MCF 10A (cell line): ENCODE measurements around the gene FPR3. TPM values are rescaled to one million over a fixed set of nuclear protein-coding genes. Genes with fewer than 3 reads are reported as not detected.

Experiments
- BruUV-seq: library from RNA; stranded (reverse); fragments of 400-500 nt; replicated peaks from 2 replicates; lab custom pipeline; 2021; lab: Mats Ljungman, UMichigan
- CTCF ChIA-PET: fragments of 300-600 bp; sonication (Branson Sonifier 250); formaldehyde crosslinking; extraction: SDS; loops from one replicate; lab custom pipeline; 2021; ENCODE audit warnings: antibody characterized with exemption, inconsistent platforms; lab: Yijun Ruan, JAX
- POLR2A ChIA-PET: fragments of 300-600, 350-650 bp; sonication (Branson Sonifier 250); formaldehyde crosslinking; extraction: SDS; loops from one replicate; lab custom pipeline; 2020; ENCODE audit warnings: antibody characterized with exemption, inconsistent platforms; lab: Yijun Ruan, JAX
- DNase-seq: peaks from one replicate; pipeline ENCODE4 v3.0.0-alpha.2; 2018; ENCODE audit not compliant: unreplicated experiment
- H3K27ac Mint-ChIP-seq: one replicate; pipeline ENCODE4 v1.8.0; 2022; ENCODE audit warnings: mild to moderate bottlenecking, low read depth, mixed read lengths; ENCODE audit not compliant: unreplicated experiment
- H3K27me3 Mint-ChIP-seq: one replicate; pipeline ENCODE4 v1.8.0; 2022; ENCODE audit warnings: mixed read lengths; ENCODE audit not compliant: insufficient read depth, unreplicated experiment
- H3K36me3 Mint-ChIP-seq: one replicate; pipeline ENCODE4 v1.8.0; 2022; ENCODE audit warnings: mild to moderate bottlenecking, moderate library complexity, mixed read lengths; ENCODE audit not compliant: insufficient read depth, unreplicated experiment
- H3K4me1 Mint-ChIP-seq: one replicate; pipeline ENCODE4 v1.8.0; 2022; ENCODE audit warnings: mixed read lengths; ENCODE audit not compliant: insufficient read depth, unreplicated experiment
- H3K4me3 Mint-ChIP-seq: one replicate; pipeline ENCODE4 v1.8.0; 2022; ENCODE audit warnings: mild to moderate bottlenecking, moderate library complexity, mixed read lengths; ENCODE audit not compliant: unreplicated experiment
- H3K9me3 Mint-ChIP-seq: one replicate; pipeline ENCODE4 v1.8.0; 2022; ENCODE audit warnings: mixed read lengths; ENCODE audit not compliant: unreplicated experiment
- intact Hi-C: fragments of 100-400 bp; cut with micrococcal nuclease; formaldehyde crosslinking; loops from 2 replicates; pipeline ENCODE4 v1.14.1; 2022
- total RNA-seq: library from RNA; stranded (reverse); gene quantifications from 2 replicates; pipeline ENCODE4 v1.2.3, GENCODE V29; 2022
- TF ChIP-seq, protein P1 (sequence below): fragments of 200-600 bp; IDR thresholded peaks from one replicate; pipeline ENCODE4 v1.8.0; 2022; ENCODE audit warnings: antibody characterized with exemption, mild to moderate bottlenecking; ENCODE audit not compliant: unreplicated experiment

Gene FPR3
- total RNA-seq, 1 experiment from 2014 or later = not detected

DNA sequence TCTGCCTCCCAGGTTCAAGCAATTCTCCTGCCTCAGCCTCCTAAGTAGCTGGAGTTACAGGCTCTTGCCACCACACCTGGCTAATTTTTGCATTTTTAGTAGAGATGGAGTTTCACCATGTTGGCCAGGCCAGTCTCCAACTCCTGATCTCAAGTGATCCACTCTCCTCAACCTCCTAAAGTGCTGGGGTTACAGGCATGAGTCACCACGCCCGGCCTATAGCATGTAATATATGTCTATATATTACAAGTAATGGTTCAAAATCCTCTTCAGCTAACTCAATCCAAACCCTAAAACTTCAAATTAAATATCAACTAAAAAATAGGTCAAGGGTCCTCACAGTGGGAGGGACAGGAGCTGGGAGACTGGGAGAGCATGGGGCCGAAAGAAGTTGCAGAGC lies 28.0 kb downstream of the FPR3 start:
- Mint-ChIP-seq H3K4me1 (no peaks in the 10 kb centered on the region), H3K9me3 (peaks cover 39% of the 10 kb centered on the region), H3K36me3 (no peaks in the 10 kb centered on the region), H3K4me3 (no peak overlapping the region), H3K27ac (no peak overlapping the region), H3K27me3 (no peaks in the 10 kb centered on the region)
- TF ChIP-seq, protein P1, sequence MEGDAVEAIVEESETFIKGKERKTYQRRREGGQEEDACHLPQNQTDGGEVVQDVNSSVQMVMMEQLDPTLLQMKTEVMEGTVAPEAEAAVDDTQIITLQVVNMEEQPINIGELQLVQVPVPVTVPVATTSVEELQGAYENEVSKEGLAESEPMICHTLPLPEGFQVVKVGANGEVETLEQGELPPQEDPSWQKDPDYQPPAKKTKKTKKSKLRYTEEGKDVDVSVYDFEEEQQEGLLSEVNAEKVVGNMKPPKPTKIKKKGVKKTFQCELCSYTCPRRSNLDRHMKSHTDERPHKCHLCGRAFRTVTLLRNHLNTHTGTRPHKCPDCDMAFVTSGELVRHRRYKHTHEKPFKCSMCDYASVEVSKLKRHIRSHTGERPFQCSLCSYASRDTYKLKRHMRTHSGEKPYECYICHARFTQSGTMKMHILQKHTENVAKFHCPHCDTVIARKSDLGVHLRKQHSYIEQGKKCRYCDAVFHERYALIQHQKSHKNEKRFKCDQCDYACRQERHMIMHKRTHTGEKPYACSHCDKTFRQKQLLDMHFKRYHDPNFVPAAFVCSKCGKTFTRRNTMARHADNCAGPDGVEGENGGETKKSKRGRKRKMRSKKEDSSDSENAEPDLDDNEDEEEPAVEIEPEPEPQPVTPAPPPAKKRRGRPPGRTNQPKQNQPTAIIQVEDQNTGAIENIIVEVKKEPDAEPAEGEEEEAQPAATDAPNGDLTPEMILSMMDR = no peak
- DNase-seq = no peak
- ChIA-PET POLR2A (interaction anchor here (0.5 to 1.1 kb wide), 2 partner anchors 24 to 252 kb away, joined by 4 read pairs; partner anchors contain the start of gene ZNF175), CTCF (interaction anchor here (0.6 to 1.3 kb wide), 4 partner anchors 16 to 298 kb away, joined by 3 to 5 read pairs (median 4); no protein-coding TSS in a partner anchor)
- BruUV-seq = no TSS peak
- intact Hi-C loops = no loop called here

- intact Hi-C loops = no loop called here
- Mint-ChIP-seq H3K27ac (no peak overlapping the region), H3K27me3 (no peaks in the 10 kb centered on the region), H3K9me3 (peaks cover 26% of the 10 kb centered on the region), H3K4me3 (no peak overlapping the region), H3K4me1 (no peaks in the 10 kb centered on the region), H3K36me3 (no peaks in the 10 kb centered on the region)
- no peak for DNase-seq
- TF ChIP-seq, protein P1 = no peak
- POLR2A ChIA-PET = interaction anchor here (1.1 kb wide), 1 partner anchor 60 kb away, joined by 3 read pairs; no protein-coding TSS in a partner anchor
- CTCF ChIA-PET = no interaction called here
- no TSS peak for BruUV-seq
Observed at GRCh38 chr19:51824281-51825005, 29.5 kb downstream of the FPR3 start.

- DNase-seq = no peak
- Mint-ChIP-seq H3K27ac (no peak overlapping the region), H3K4me1 (no peaks in the 10 kb centered on the region), H3K9me3 (peaks cover 26% of the 10 kb centered on the region), H3K36me3 (no peaks in the 10 kb centered on the region), H3K4me3 (no peak overlapping the region), H3K27me3 (no peaks in the 10 kb centered on the region)
- intact Hi-C loops = no loop called here
- no TSS peak for BruUV-seq
- TF ChIP-seq, protein P1 = no peak
- POLR2A ChIA-PET = no interaction called here
- CTCF ChIA-PET = no interaction called here
Observed at GRCh38 chr19:51830274-51830673, 35.3 kb downstream of the FPR3 start.

DNA sequence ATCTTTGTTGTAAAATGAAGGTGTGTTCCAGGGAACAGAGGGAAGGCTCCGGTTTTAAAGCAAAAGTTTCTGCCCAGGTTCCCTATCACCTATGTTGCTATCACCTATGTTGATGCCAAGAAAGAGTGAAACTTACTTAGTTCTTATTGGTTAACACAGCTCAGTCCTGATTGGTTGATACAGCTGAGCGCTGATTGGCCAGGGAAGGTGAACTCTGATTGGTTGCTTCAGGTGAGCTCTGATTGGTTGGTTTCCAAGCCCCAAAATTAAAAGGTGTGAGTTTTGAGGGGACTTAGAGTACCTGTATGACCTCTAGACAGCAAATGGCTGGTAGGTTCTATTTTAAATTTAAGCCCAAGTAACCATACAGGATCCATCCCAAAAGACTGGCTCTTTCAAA lies 42.2 kb downstream of the FPR3 start:
- H3K27me3 Mint-ChIP-seq = no peaks in the 10 kb centered on the region
- TF ChIP-seq, protein P1 = no peak
- no peak overlapping the region for H3K27ac Mint-ChIP-seq
- no peak overlapping the region for H3K4me3 Mint-ChIP-seq
- ChIA-PET POLR2A (interaction anchor here (0.6 kb wide), 2 partner anchors 130 to 184 kb away, joined by 4 to 5 read pairs; no protein-coding TSS in a partner anchor), CTCF (no interaction called here)
- intact Hi-C loops = no loop called here
- H3K36me3 Mint-ChIP-seq = no peaks in the 10 kb centered on the region
- no TSS peak for BruUV-seq
- peaks cover 12% of the 10 kb centered on the region for H3K9me3 Mint-ChIP-seq
- DNase-seq = no peak
- no peaks in the 10 kb centered on the region for H3K4me1 Mint-ChIP-seq
